HG03135 (cell line): Measurements from ENCODE around the gene ANO3.

Experiments used
- ATAC-seq: cut with Tn5 transposase; IDR thresholded peaks from one replicate; pipeline ENCODE4 v1.9.1; 2021; ENCODE audit warnings: mild to moderate bottlenecking, moderate library complexity; ENCODE audit not compliant: unreplicated experiment

The ANO3 gene

GRCh38 chr11:26353010-26353409 lies 21.1 kb downstream of the ANO3 start:
- no peak for ATAC-seq

- no peak for ATAC-seq
These were observed 27.1 kb downstream of the ANO3 start for GRCh38 chr11:26359055-26359454.

- ATAC-seq, result no peak
These were observed 33.4 kb downstream of the ANO3 start for GRCh38 chr11:26365284-26365683.

GRCh38 chr11:26377619-26378018 lies 45.7 kb downstream of the ANO3 start:
- no peak for ATAC-seq

GRCh38 chr11:26399336-26399735 lies 67.4 kb downstream of the ANO3 start:
- ATAC-seq, result no peak

GRCh38 chr11:26410706-26411366 lies 78.9 kb downstream of the ANO3 start:
- no peak for ATAC-seq

GRCh38 chr11:26412955-26413354 lies 81.0 kb downstream of the ANO3 start:
- ATAC-seq, result no peak

- no peak for ATAC-seq
These were observed 86.5 kb downstream of the ANO3 start for GRCh38 chr11:26418386-26418912.

- no peak for ATAC-seq
These were observed 88.4 kb downstream of the ANO3 start for GRCh38 chr11:26420331-26420730.

GRCh38 chr11:26424255-26424654 lies 92.3 kb downstream of the ANO3 start:
- no peak for ATAC-seq

GRCh38 chr11:26439854-26440253 lies 107.9 kb downstream of the ANO3 start:
- no peak for ATAC-seq

GRCh38 chr11:26442131-26442530 lies 110.2 kb downstream of the ANO3 start:
- no peak for ATAC-seq

GRCh38 chr11:26443617-26444016 lies 111.7 kb downstream of the ANO3 start:
- no peak for ATAC-seq

- no peak for ATAC-seq
These were observed 125.7 kb downstream of the ANO3 start for GRCh38 chr11:26457636-26458035.

- ATAC-seq, result no peak
These were observed 133.3 kb downstream of the ANO3 start for GRCh38 chr11:26465274-26465673.

- ATAC-seq, result no peak
These were observed 135.6 kb downstream of the ANO3 start for GRCh38 chr11:26467506-26467905.

GRCh38 chr11:26470992-26471391 lies 139.1 kb downstream of the ANO3 start:
- ATAC-seq, result no peak

GRCh38 chr11:26473216-26474194 lies 141.6 kb downstream of the ANO3 start:
- ATAC-seq, result no peak

GRCh38 chr11:26474401-26474800 lies 142.5 kb downstream of the ANO3 start:
- ATAC-seq, result no peak

- no peak for ATAC-seq
These were observed 145.5 kb downstream of the ANO3 start for GRCh38 chr11:26477396-26477795.

- ATAC-seq, result no peak
These were observed 146.8 kb downstream of the ANO3 start for GRCh38 chr11:26478710-26479109.

- no peak for ATAC-seq
These were observed 148.1 kb downstream of the ANO3 start for GRCh38 chr11:26480041-26480440.
